OCI-LY3 (cell line): Measurements from ENCODE around the gene HMCN1.

Source experiments
- H2AFZ ChIP-seq: fragments of 200-600, 300-600 bp; shearing (Covaris generic); 2 replicates; pipeline ENCODE4 v1.6.0; 2014; ENCODE audit warnings: antibody characterized with exemption, low read depth, low read length
- H3K27ac ChIP-seq: fragments of 200-600, 300-600 bp; sonication (generic); 2 replicates; pipeline ENCODE4 v1.5.1; 2014; ENCODE audit warnings: mild to moderate bottlenecking, low read length, moderate library complexity, mixed read lengths
- H3K27me3 ChIP-seq: fragments of 200-600, 300-600 bp; sonication (generic); 2 replicates; pipeline ENCODE4 v1.6.1; 2014; ENCODE audit warnings: low read depth, low read length, mixed read lengths
- H3K36me3 ChIP-seq: fragments of 200-600, 300-600 bp; sonication (generic); replicated peaks from 2 replicates; pipeline ENCODE3; 2014; ENCODE audit warnings: low read depth, low read length, mixed read lengths
- H3K4me1 ChIP-seq: fragments of 300-600, 200-600 bp; sonication (generic); 2 replicates; pipeline ENCODE4 v1.6.1; 2014; ENCODE audit warnings: low read length, mixed read lengths
- H3K4me2 ChIP-seq: fragments of 200-600, 300-600 bp; sonication (generic); 2 replicates; pipeline ENCODE4 v1.6.1; 2014; ENCODE audit warnings: low read length, mixed read lengths
- H3K4me3 ChIP-seq: fragments of 300-600, 200-600 bp; sonication (generic); 2 replicates; pipeline ENCODE4 v1.5.1; 2014; ENCODE audit warnings: antibody characterized with exemption, mild to moderate bottlenecking, low read length, moderate library complexity
- H3K79me2 ChIP-seq: fragments of 300-600, 200-600 bp; shearing (Covaris generic); 2 replicates; pipeline ENCODE4 v1.6.1; 2014; ENCODE audit warnings: mild to moderate bottlenecking, low read length, mixed read lengths
- H3K9ac ChIP-seq: fragments of 300-600, 200-600 bp; shearing (Covaris generic); 2 replicates; pipeline ENCODE4 v1.6.0; 2014; ENCODE audit warnings: mild to moderate bottlenecking, low read length, moderate library complexity
- H3K9me3 ChIP-seq: fragments of 200-600, 300-600 bp; shearing (Covaris generic); 2 replicates; pipeline ENCODE4 v1.6.1; 2014; ENCODE audit warnings: low read length, mixed read lengths; ENCODE audit not compliant: insufficient read depth
- H4K20me1 ChIP-seq: fragments of 200-600, 300-600 bp; sonication (generic); 2 replicates; pipeline ENCODE4 v1.6.1; 2016; ENCODE audit warnings: low read length, mixed read lengths; ENCODE audit not compliant: insufficient read depth
- CTCF ChIP-seq: fragments of 200-600, 300-600 bp; sonication (generic); IDR thresholded peaks from 2 replicates; pipeline ENCODE4 v1.5.1; 2014; ENCODE audit warnings: antibody characterized with exemption, low read length, low read depth
- EZH2phosphoT487 ChIP-seq: fragments of 200-600 bp; shearing (Covaris generic); IDR thresholded peaks from 2 replicates; pipeline ENCODE4 v1.6.1; 2018; ENCODE audit warnings: antibody characterized with exemption, mixed run types, low read depth

Gene HMCN1

GRCh38 chr1:186104459-186104858, 370.3 kb downstream of the HMCN1 start:
- Histone ChIP-seq H4K20me1 (no peaks in the 10 kb centered on the region), H3K4me2 (no peak overlapping the region), H3K79me2 (no peaks in the 10 kb centered on the region), H3K36me3 (no peaks in the 10 kb centered on the region), H3K9me3 (no peaks in the 10 kb centered on the region), H3K4me1 (peaks cover 19% of the 10 kb centered on the region), H3K4me3 (no peak overlapping the region), H3K27ac (no peak overlapping the region), H3K9ac (no peak overlapping the region), H2AFZ (no peak overlapping the region), H3K27me3 (peaks cover 9% of the 10 kb centered on the region; the same call in 1 of the 2 replicates)
- TF ChIP-seq CTCF (no peak), EZH2phosphoT487 (no peak)

GRCh38 chr1:186112280-186112679, 378.1 kb downstream of the HMCN1 start:
- Histone ChIP-seq H3K9ac (no peak overlapping the region), H3K9me3 (peaks cover 7% of the 10 kb centered on the region; the same call in 1 of the 2 replicates), H3K79me2 (no peaks in the 10 kb centered on the region), H3K4me1 (peaks cover 46% of the 10 kb centered on the region), H3K4me2 (no peak overlapping the region), H4K20me1 (no peaks in the 10 kb centered on the region), H3K4me3 (no peak overlapping the region), H3K27me3 (peaks cover under 1% of the 10 kb centered on the region; the same call in 1 of the 2 replicates), H3K36me3 (peaks cover 3% of the 10 kb centered on the region), H3K27ac (no peak overlapping the region), H2AFZ (no peak overlapping the region)
- TF ChIP-seq EZH2phosphoT487 = no peak
- no peak for TF ChIP-seq CTCF

- H4K20me1 ChIP-seq = no peaks in the 10 kb centered on the region
- peaks cover 7% of the 10 kb centered on the region; the same call in 1 of the 2 replicates for H3K9me3 ChIP-seq
- H3K27ac ChIP-seq = no peak overlapping the region
- H3K4me2 ChIP-seq = no peak overlapping the region
- peaks cover 6% of the 10 kb centered on the region; the same call in 1 of the 2 replicates for H3K27me3 ChIP-seq
- H3K36me3 ChIP-seq = peaks cover 3% of the 10 kb centered on the region
- no peak overlapping the region for H2AFZ ChIP-seq
- H3K4me3 ChIP-seq = no peak overlapping the region
- H3K79me2 ChIP-seq = no peaks in the 10 kb centered on the region
- H3K4me1 ChIP-seq = peaks cover 50% of the 10 kb centered on the region
- TF ChIP-seq CTCF = no peak
- no peak for TF ChIP-seq EZH2phosphoT487
- H3K9ac ChIP-seq = no peak overlapping the region
Measured at GRCh38 chr1:186113461-186113860, 379.3 kb downstream of the HMCN1 start.

GRCh38 chr1:186118724-186119123, 384.5 kb downstream of the HMCN1 start:
- Histone ChIP-seq H3K79me2 (no peaks in the 10 kb centered on the region), H2AFZ (no peak overlapping the region), H4K20me1 (no peaks in the 10 kb centered on the region), H3K4me3 (no peak overlapping the region), H3K27ac (no peak overlapping the region), H3K9ac (no peak overlapping the region), H3K9me3 (no peaks in the 10 kb centered on the region), H3K27me3 (peaks cover 9% of the 10 kb centered on the region; the same call in 1 of the 2 replicates), H3K36me3 (no peaks in the 10 kb centered on the region), H3K4me2 (no peak overlapping the region), H3K4me1 (peaks cover 22% of the 10 kb centered on the region)
- no peak for TF ChIP-seq CTCF
- TF ChIP-seq EZH2phosphoT487 = no peak
